GM19395 (cell line): Measurements from ENCODE around the gene EPN2.

ENCODE experiments used
- ATAC-seq: cut with Tn5 transposase; IDR thresholded peaks from one replicate; pipeline ENCODE4 v1.9.1; 2021; ENCODE audit warnings: mild to moderate bottlenecking, moderate library complexity; ENCODE audit not compliant: unreplicated experiment

The EPN2 gene

GRCh38 chr17:19378416-19379360 lies 141.5 kb downstream of the EPN2 start, which contains the start of gene MAPK7:
MAPK7 (plus strand) TSS chr17:19378498; CDS start chr17:19378901, 403 bp downstream.
- ATAC-seq: peak; percentile 9

DNA sequence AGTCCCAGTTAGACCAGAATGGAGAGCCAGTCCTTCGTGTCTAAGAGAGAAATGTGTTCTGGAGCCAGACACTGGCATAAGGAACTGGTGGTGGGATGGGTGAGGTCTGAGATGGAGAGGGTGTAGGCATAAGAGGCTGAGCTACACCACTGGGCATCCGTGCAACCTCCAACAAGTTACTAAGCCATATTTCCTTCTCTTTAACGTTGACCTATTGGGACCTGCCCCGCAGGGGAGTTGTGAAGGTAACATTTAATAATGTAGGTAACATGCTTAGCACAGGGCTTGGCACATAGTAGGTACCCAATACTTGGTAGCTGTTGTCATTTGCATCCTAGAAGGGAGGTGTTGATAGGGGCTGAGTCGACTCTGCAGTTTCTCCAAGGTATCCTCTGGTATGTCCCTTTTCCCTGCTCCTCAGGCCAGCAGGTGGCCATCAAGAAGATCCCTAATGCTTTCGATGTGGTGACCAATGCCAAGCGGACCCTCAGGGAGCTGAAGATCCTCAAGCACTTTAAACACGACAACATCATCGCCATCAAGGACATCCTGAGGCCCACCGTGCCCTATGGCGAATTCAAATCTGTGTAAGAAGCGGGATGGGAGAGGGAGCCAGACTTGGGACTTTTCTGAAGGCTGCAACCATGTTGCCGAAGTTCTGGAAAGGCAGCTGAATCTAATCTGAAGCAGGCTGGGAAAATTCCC lies 142.3 kb downstream of the EPN2 start:
- no peak for ATAC-seq

DNA sequence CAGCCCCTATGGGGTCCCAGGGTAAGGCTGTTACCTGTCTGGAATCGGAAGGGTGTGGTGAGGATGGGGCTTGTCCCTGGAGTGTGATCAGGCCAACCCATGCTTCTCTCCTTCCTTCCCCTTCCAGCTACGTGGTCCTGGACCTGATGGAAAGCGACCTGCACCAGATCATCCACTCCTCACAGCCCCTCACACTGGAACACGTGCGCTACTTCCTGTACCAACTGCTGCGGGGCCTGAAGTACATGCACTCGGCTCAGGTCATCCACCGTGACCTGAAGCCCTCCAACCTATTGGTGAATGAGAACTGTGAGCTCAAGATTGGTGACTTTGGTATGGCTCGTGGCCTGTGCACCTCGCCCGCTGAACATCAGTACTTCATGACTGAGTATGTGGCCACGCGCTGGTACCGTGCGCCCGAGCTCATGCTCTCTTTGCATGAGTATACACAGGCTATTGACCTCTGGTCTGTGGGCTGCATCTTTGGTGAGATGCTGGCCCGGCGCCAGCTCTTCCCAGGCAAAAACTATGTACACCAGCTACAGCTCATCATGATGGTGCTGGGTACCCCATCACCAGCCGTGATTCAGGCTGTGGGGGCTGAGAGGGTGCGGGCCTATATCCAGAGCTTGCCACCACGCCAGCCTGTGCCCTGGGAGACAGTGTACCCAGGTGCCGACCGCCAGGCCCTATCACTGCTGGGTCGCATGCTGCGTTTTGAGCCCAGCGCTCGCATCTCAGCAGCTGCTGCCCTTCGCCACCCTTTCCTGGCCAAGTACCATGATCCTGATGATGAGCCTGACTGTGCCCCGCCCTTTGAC lies 143.5 kb downstream of the EPN2 start:
- ATAC-seq: no peak

DNA sequence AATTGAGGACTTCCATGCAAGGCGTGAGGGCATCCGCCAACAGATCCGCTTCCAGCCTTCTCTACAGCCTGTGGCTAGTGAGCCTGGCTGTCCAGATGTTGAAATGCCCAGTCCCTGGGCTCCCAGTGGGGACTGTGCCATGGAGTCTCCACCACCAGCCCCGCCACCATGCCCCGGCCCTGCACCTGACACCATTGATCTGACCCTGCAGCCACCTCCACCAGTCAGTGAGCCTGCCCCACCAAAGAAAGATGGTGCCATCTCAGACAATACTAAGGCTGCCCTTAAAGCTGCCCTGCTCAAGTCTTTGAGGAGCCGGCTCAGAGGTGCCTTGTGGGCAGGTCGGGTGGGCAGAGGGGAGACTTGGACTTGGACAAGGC lies 144.2 kb downstream of the EPN2 start:
- ATAC-seq: no peak

GRCh38 chr17:19381741-19382444 lies 144.7 kb downstream of the EPN2 start:
- ATAC-seq: no peak

- ATAC-seq: no peak
Observed at GRCh38 chr17:19382531-19383444, 145.6 kb downstream of the EPN2 start.

DNA sequence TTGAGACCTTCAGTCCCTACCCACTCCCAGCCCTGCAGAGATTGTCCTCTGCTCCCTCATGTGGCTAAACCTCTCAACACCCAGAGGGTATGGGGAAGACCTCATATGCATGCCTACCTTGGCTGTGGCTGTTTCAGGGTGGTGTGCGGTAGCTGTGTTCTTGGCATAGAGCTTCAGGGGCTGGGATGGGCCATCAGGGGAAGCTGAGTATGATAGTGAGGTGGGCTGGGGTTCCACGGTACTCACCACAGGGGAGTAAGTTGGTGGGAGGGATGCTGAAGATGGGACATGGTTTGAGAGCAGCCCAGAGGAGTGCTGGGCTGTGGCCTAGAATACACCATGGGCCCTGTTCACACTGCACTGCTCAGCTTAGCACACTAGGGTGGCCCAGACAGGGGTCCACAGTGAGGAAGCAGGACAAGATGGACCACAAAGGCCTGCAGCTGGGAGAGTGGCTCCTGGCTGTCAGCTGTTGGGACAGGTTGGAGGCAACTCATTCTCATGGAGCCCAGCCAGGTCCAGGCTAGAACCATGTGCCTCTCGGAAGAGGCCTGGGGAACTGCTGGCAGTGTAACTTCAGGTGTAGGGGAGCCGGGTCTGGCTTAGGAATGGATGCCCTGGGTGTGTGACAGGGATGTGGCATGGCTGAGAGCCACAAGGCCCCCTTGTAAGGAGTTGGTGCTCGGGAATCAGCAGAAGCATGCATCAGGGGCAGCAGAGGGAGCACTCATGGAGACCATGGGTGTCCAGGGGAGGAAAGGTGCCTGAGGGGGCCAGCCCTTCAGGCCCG lies 146.7 kb downstream of the EPN2 start:
- no peak for ATAC-seq

- ATAC-seq: no peak
Observed at GRCh38 chr17:19384723-19385391, 147.7 kb downstream of the EPN2 start.

DNA sequence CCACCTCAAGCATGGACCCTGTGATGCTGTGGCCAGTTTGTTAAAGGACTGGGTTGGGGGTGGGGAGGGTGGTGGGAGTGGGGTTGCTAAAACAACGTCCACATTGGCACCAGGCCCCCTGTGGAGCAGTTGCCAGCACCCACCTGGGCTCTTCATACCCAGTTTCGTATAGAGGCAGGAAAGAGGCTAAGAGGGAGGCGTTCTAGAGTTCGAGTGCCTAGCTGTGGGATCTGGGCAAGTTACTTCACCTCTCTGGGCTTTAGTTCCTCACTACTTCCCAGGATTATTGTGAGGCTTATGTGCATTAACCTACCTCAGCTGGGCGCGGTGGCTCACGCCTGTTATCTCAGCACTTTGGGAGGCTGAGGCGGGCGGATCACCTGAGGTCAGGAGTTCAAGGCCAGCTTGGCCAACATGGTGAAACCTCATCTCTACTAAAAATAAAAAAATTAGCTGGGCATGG lies 148.4 kb downstream of the EPN2 start:
- no peak for ATAC-seq
